ENCODE results near the gene GDF10. TPM values are rescaled to one million over a fixed set of nuclear protein-coding genes. Genes with fewer than 3 reads are reported as not detected.

Gene GDF10
- not detected for total RNA-seq

- H3K4me3 ChIP-seq (ENCODE audit: low read length) = no peak within 1 kb of the TSS
- H3K9me3 ChIP-seq (ENCODE audit: low read depth, low read length) = no peaks in the 10 kb centered on the region
- peaks cover 41% of the 10 kb centered on the region for H3K27me3 ChIP-seq (ENCODE audit: insufficient read depth, low read length)
- no peaks in the 10 kb centered on the region for H3K4me1 ChIP-seq (ENCODE audit: insufficient read depth, low read length)
Observed at GRCh38 chr10:47299611-47300428, at the start of gene GDF10. Gene GDF10 (plus strand): TSS chr10:47300197. CDS start chr10:47300652, 455 bp downstream.

GRCh38 chr10:47252093-47252780 is 47.8 kb upstream of the GDF10 start:
- Histone ChIP-seq H3K9me3 (ENCODE audit: low read depth, low read length) (no peaks in the 10 kb centered on the region), H3K4me3 (ENCODE audit: low read length) (no peak overlapping the region), H3K27me3 (ENCODE audit: insufficient read depth, low read length) (no peaks in the 10 kb centered on the region), H3K4me1 (ENCODE audit: insufficient read depth, low read length) (peaks cover 33% of the 10 kb centered on the region)

- no peak overlapping the region for H3K4me3 ChIP-seq (ENCODE audit: low read length)
- H3K9me3 ChIP-seq (ENCODE audit: low read depth, low read length) = no peaks in the 10 kb centered on the region
- peaks cover 40% of the 10 kb centered on the region for H3K4me1 ChIP-seq (ENCODE audit: insufficient read depth, low read length)
- H3K27me3 ChIP-seq (ENCODE audit: insufficient read depth, low read length) = no peaks in the 10 kb centered on the region
Observed at GRCh38 chr10:47253030-47253637, 46.9 kb upstream of the GDF10 start.

GRCh38 chr10:47253651-47254375 is 46.2 kb upstream of the GDF10 start:
- Histone ChIP-seq H3K4me1 (ENCODE audit: insufficient read depth, low read length) (peaks cover 47% of the 10 kb centered on the region), H3K27me3 (ENCODE audit: insufficient read depth, low read length) (no peaks in the 10 kb centered on the region), H3K9me3 (ENCODE audit: low read depth, low read length) (no peaks in the 10 kb centered on the region), H3K4me3 (ENCODE audit: low read length) (no peak overlapping the region)

- Histone ChIP-seq H3K9me3 (ENCODE audit: low read depth, low read length) (no peaks in the 10 kb centered on the region), H3K4me3 (ENCODE audit: low read length) (no peak overlapping the region), H3K27me3 (ENCODE audit: insufficient read depth, low read length) (no peaks in the 10 kb centered on the region), H3K4me1 (ENCODE audit: insufficient read depth, low read length) (peaks cover 55% of the 10 kb centered on the region)
Observed at GRCh38 chr10:47254611-47255010, 45.4 kb upstream of the GDF10 start.

GRCh38 chr10:47255033-47255813 is 44.8 kb upstream of the GDF10 start:
- Histone ChIP-seq H3K9me3 (ENCODE audit: low read depth, low read length) (no peaks in the 10 kb centered on the region), H3K27me3 (ENCODE audit: insufficient read depth, low read length) (no peaks in the 10 kb centered on the region), H3K4me1 (ENCODE audit: insufficient read depth, low read length) (peaks cover 61% of the 10 kb centered on the region), H3K4me3 (ENCODE audit: low read length) (no peak overlapping the region)

GRCh38 chr10:47255866-47256265 is 44.1 kb upstream of the GDF10 start:
- Histone ChIP-seq H3K9me3 (ENCODE audit: low read depth, low read length) (no peaks in the 10 kb centered on the region), H3K27me3 (ENCODE audit: insufficient read depth, low read length) (no peaks in the 10 kb centered on the region), H3K4me3 (ENCODE audit: low read length) (no peak overlapping the region), H3K4me1 (ENCODE audit: insufficient read depth, low read length) (peaks cover 67% of the 10 kb centered on the region)

GRCh38 chr10:47256751-47257336 is 43.2 kb upstream of the GDF10 start:
- H3K4me3 ChIP-seq (ENCODE audit: low read length) = no peak overlapping the region
- no peaks in the 10 kb centered on the region for H3K27me3 ChIP-seq (ENCODE audit: insufficient read depth, low read length)
- peaks cover 76% of the 10 kb centered on the region for H3K4me1 ChIP-seq (ENCODE audit: insufficient read depth, low read length)

GRCh38 chr10:47257396-47258120 is 42.4 kb upstream of the GDF10 start:
- Histone ChIP-seq H3K9me3 (ENCODE audit: low read depth, low read length) (no peaks in the 10 kb centered on the region), H3K4me3 (ENCODE audit: low read length) (no peak overlapping the region), H3K4me1 (ENCODE audit: insufficient read depth, low read length) (peaks cover 81% of the 10 kb centered on the region), H3K27me3 (ENCODE audit: insufficient read depth, low read length) (no peaks in the 10 kb centered on the region)

More at GRCh38 chr10:47256751-47257336, 43.2 kb upstream of the GDF10 start:
- H3K9me3 ChIP-seq (ENCODE audit: low read depth, low read length) = no peaks in the 10 kb centered on the region

GRCh38 chr10:47258921-47259320 is 41.1 kb upstream of the GDF10 start:
- peaks cover 81% of the 10 kb centered on the region for H3K4me1 ChIP-seq (ENCODE audit: insufficient read depth, low read length)
- no peaks in the 10 kb centered on the region for H3K27me3 ChIP-seq (ENCODE audit: insufficient read depth, low read length)
- H3K9me3 ChIP-seq (ENCODE audit: low read depth, low read length) = no peaks in the 10 kb centered on the region
- no peak overlapping the region for H3K4me3 ChIP-seq (ENCODE audit: low read length)

GRCh38 chr10:47259466-47259865 is 40.5 kb upstream of the GDF10 start:
- no peak overlapping the region for H3K4me3 ChIP-seq (ENCODE audit: low read length)
- no peaks in the 10 kb centered on the region for H3K9me3 ChIP-seq (ENCODE audit: low read depth, low read length)
- H3K27me3 ChIP-seq (ENCODE audit: insufficient read depth, low read length) = no peaks in the 10 kb centered on the region
- peaks cover 79% of the 10 kb centered on the region for H3K4me1 ChIP-seq (ENCODE audit: insufficient read depth, low read length)

GRCh38 chr10:47260505-47261111 is 39.4 kb upstream of the GDF10 start:
- no peaks in the 10 kb centered on the region for H3K9me3 ChIP-seq (ENCODE audit: low read depth, low read length)
- H3K4me3 ChIP-seq (ENCODE audit: low read length) = no peak overlapping the region
- no peaks in the 10 kb centered on the region for H3K27me3 ChIP-seq (ENCODE audit: insufficient read depth, low read length)
- peaks cover 78% of the 10 kb centered on the region for H3K4me1 ChIP-seq (ENCODE audit: insufficient read depth, low read length)

GRCh38 chr10:47261121-47261520 is 38.9 kb upstream of the GDF10 start:
- H3K4me3 ChIP-seq (ENCODE audit: low read length) = no peak overlapping the region
- peaks cover 73% of the 10 kb centered on the region for H3K4me1 ChIP-seq (ENCODE audit: insufficient read depth, low read length)
- H3K9me3 ChIP-seq (ENCODE audit: low read depth, low read length) = no peaks in the 10 kb centered on the region
- H3K27me3 ChIP-seq (ENCODE audit: insufficient read depth, low read length) = no peaks in the 10 kb centered on the region

Measured in mononuclear cell (primary cell).